NCI-H446 treated with DMSO at 0.1 percent for 48 hours (cell line): ENCODE data around the gene RPL22.
"Not testable (repeated sequence)": the region's sequence is repeated elsewhere in the genome, so short reads cannot be mapped to it uniquely, and the experiment has no call there.

Experiments used
- DNase-seq: peaks from one replicate; lab custom pipeline; 2025; lab: John Stamatoyannopoulos, UW

The RPL22 gene

GRCh38 chr1:6233376-6233775, 34.0 kb upstream of the RPL22 start:
- DNase-seq, result no peak

DNA sequence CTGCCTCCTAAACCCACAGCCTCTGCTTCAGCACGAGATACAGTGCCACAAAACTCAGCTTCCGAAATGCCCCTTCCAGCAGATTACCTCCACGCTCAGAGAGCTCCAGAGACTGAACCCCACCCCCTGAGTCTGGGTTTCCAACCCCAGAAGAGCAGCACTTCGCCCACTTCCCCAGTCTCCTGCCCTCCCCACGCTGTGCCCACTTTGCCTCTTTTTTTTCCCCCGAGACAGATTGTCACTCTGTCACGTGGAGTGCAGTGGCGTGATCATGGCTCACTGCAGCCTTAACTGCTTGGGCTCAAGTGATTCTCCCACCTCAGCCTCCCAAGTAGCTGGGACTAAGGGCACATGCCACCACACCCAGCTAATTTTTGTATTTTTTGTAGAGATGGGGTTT, 26.3 kb upstream of the RPL22 start:
- no peak for DNase-seq

DNA sequence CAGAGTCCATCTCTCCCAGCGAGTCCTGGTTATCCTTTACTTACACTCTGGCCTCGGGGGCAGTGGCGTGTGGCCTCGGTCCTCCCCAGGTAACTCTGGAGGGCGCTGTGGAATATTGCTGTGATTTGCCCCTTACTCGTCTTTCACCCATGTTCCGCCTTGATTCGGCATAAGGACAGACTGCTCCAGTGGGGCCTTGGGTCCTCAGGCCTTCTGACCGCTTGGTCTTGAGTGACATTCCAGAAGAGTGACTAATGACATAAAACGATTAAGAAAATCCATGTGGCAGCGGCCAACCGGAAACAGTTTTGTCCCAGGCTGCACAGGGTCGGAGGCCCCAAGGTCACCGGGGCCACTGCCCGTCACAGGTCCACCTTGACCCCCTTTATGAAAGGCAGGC, 25.3 kb upstream of the RPL22 start:
- no peak for DNase-seq

GRCh38 chr1:6223617-6224016, 24.2 kb upstream of the RPL22 start:
- DNase-seq, result no peak

DNA sequence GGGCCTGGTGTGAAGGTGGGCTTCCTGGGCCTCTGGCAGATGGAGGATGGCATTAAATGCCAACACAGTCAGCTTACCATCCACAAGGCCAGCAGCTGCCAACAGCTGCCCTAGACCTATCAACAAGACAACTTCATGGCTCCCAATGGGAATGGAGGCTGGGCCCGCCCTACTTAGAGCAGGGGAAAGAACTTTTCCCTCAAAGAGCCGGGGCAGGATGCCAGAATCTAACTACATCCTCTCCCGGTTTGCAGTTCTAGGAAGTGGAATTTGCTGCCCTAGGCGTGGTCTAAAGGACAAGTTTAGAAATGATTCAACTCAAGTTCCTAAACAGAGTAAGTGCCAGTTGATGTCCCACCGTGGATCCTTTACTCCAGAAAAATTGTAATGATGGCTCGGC, 23.2 kb upstream of the RPL22 start:
- no peak for DNase-seq

DNA sequence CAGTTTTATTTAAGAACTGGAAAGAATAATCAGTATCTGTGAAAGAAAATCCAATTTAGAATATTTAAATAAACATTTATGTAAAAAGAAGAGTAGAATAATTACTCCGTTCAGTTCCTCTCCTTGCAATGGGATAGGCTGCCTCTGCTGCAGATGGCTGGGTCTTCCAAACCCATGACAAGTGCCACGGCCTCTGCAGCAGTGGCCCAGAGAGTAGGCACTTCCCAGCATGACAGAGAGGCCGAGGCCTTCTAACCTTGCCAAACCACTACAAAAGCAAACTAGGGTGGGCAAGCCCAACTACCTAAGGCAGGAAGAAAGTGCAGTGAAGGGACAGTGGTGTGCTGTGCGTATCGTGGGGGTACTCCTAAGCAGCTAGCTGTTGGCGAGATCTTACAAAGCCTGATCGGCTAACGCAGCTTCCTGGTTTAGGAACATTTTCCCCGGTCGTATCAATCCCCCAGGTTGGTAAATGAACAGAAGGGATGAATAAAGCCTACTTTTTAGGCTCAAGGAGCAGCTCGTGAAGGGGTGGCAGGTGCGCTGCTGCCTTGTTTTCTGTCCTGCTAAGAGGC, 21.9 kb upstream of the RPL22 start:
- DNase-seq, result no peak

GRCh38 chr1:6220236-6220635, 20.8 kb upstream of the RPL22 start:
- no peak for DNase-seq

DNA sequence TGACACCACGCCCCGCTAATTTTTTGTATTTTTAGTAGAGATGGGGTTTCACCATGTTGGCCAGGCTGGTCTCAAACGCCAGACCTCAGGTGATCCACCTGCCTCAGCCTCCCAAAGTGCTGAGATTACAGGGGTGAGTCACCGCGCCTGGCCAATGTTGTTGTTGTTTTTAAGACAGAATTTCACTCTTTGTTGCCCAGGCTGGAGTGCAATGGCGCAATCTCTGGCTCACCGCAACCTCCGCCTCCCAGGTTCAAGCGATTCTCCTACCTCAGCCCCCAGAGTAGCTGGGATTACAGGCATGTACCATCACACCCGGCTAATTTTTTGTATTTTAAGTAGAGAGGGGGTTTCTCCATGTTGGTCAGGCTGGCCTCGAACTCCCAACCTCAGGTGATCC, 20.2 kb upstream of the RPL22 start:
- not testable (repeated sequence) for DNase-seq

- no peak for DNase-seq
Observed at GRCh38 chr1:6218375-6219164, 19.2 kb upstream of the RPL22 start.

DNA sequence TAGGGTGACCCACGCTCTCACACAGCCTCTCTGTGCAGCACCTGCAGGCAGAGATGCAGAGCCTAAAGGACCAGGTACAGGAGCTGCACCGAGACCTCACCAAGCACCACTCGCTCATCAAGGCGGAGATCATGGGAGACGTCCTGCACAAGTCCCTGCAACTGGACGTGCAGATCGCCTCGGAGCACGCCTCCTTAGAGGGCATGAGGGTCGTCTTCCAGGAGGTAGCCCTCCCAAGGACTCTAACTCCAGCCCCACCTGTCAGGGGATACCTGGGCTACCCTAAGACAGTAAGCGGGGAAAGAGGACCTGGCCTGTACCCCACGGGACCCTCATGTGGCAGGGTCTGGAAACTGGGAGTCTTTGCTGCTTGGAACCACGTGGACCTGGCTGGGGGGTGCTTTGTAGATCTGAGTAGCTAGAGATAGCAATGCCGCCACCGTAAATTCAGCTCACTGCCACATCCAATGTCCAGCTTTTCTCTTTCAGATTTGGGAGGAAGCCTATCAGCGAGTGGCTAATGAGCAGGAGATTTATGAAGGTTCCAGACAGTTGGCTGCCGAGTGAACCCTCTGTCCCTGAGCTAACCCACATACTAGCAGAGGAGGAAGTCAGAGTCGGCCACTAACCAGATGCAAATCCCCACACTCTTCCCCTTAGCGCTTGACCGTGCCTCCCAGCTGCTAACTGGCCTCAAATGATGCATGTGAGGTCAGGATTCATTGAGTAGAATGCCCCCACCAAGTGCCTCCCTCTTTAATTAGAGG, 13.0 kb upstream of the RPL22 start:
- no peak for DNase-seq

GRCh38 chr1:6211731-6212130, 12.3 kb upstream of the RPL22 start:
- DNase-seq, result no peak

- DNase-seq, result no peak
Observed at GRCh38 chr1:6210591-6211355, 11.4 kb upstream of the RPL22 start.

DNA sequence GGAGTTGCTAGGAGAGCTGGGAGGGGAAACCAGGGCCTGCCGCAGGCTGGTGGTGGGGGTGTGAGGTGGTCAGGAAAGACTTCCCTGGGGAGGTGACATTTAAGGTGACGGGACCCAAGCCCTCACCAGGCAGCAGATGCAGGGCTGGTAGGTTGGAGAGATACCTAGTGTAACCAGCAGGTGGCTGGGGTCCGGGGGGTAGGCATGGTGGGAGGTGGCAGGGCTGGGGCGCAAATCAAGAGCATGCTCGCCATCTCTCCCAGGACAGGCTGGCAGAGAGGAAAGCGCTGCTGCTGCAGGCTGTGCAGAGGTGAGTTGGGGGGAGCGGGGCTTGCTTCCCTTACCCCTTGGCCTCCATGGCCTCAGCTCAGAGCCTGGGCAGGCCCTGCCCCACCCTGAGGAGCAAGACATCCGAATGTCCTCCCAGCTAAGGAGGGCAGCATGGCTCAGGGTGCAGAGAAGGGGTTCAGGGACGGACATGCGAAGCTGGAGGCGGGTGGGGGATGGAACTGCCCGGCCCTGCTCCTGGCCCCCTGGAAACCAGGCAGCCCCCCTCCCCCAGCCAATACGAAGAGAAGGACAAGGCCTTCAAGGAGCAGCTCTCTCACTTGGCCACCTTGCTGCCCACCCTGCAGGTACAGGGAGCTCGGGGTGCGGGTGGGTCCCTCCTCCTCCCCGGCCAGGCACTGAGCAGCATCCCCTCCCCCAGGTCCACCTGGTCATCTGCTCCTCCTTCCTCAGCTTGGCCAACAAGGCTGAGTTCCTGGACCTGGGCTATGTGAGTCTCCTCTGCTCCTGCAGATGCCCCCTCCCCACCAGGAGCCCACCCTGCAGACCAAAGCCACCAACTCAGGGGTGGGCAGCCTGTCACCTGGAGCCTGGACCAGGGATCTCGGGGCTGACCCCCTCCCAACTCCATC, 10.5 kb upstream of the RPL22 start:
- DNase-seq, result no peak

DNA sequence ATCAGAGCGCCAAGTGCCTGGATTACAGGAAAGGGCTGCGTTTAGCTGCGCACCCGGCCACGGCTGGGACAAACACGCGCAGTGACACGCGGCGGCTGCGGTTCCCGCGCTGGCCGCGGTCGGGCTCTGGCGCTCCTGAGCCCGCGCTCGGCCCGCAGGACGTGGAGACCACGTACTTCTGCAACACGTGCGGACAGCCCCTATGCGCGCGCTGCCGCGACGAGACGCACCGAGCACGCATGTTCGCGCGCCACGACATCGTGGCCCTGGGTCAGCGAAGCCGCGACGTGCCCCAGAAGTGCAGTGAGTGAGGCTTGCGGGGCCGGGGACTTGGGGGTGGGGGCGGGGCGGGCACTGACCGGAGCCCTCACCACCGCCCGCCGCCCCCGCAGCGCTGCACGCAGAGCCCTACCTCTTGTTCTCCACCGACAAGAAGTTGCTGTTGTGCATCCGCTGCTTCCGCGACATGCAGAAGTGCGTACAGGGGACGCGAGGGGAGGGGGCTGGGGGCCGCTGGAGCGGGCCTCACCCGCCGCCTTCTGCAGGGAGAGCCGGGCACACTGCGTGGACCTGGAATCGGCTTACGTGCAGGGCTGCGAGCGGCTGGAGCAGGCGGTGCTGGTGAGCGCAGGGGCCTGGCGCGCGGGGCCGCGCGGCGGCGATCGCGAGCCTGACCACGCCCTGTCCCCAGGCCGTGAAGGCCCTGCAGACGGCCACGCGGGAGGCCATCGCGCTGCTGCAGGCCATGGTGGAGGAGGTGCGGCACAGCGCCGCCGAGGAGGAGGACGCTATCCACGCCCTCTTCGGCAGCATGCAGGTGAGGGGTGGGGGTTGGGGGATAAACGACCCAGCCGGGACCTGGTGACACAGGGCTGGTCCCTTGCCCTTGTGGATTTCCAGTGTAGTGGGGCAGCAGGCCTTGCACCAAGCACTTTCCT, 9.6 kb upstream of the RPL22 start:
- DNase-seq, result no peak

GRCh38 chr1:6207921-6208320, 8.5 kb upstream of the RPL22 start:
- no peak for DNase-seq

GRCh38 chr1:6207075-6207885, 7.9 kb upstream of the RPL22 start:
- DNase-seq, result no peak

DNA sequence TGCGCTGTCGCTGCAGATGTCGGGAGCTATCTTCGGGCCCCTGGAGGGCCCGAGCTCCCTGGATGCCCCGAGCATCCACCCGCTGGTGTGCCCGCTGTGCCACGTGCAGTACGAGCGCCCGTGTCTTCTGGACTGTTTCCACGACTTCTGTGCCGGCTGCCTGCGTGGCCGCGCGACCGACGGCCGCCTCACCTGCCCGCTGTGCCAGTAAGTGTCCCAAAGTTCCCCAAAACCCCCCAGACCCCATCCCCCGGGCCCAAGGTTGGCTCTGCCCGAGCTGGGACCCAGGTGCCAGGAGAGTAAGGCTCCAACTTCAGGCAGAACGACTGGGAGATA, 7.1 kb upstream of the RPL22 start:
- no peak for DNase-seq

DNA sequence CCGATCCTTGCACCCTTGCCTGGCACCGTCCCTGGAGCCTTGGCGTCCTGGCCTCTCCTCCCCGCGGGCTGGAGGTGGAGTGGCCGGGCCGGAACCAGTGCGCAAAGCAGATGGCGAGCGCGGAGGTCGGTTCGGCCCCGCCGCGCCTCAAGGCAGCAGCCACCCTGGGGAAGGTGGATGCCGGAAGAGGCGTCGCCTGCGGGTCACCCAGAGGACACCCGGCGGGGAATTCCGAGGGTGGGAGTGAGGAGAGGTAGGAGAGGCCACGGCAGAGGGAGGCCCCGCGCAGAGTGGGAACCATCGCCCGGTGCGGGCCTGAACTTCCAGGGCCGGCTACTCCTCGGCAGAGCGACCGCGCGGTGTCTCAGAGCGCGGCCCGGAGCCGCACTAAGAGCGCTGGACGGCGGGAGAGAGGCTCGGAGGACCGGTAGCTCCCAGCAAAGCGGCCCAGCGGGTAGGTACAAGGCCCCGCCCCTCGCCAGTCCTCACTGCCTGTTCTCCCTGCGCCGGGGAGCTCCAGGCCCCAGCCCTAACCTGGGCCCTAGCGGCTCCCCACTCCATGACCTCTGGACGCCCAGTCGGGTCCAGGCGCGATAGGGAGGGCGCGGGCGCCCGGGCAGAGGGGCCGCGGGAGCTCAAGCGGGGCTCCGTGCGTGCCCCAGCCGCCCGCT, 6.6 kb upstream of the RPL22 start, which contains the start of gene RNF207:
Gene RNF207, plus strand, starts transcription at position 271 of the 671 bp plus-strand sequence. CDS start 417 bp downstream, outside the sequence.
- DNase-seq, result no peak

DNA sequence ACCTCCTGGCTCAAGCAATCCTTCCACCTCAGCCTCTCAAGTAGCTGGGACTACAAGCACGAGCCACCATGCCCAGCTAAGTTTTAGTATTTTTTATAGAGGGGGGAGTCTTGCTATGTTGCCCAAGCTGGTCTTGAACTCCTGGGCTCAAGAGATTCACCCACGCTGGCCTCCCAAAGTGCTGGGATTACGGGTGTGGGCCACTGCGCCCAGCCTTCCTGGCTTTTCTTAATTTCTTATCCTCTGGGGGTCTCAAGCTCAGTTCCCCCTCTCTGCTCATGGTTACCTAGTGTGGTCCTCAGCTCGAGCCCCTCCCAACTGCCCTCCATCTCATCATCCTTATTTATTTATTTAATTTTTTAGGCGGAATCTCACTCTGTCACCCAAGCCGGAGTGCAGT, 2.9 kb upstream of the RPL22 start:
- DNase-seq, result no peak
